HepG2 (cell line): ENCODE data around the gene NABP2. TPM values are rescaled to one million over a fixed set of nuclear protein-coding genes. Genes with fewer than 3 reads are reported as not detected.
A peak's percentile ranks its signal among the peaks of the same experiment; 100 is the strongest.

ENCODE experiments used
- ARID5B ChIP-seq: IDR thresholded peaks from 2 replicates; pipeline ENCODE4 v1.4.0; 2020; ENCODE audit warnings: mild to moderate bottlenecking, missing genetic modification reagents
- CBX1 ChIP-seq: IDR thresholded peaks from one replicate; pipeline ENCODE4 v1.6.1; 2016; ENCODE audit warnings: antibody characterized with exemption, low read depth
- CEBPG ChIP-seq: IDR thresholded peaks from 2 replicates; pipeline ENCODE4 v1.6.1; 2016
- GMEB2 ChIP-seq: IDR thresholded peaks from 2 replicates; pipeline ENCODE4 v1.6.1; 2016; ENCODE audit warnings: missing biosample characterization, missing genetic modification reagents, low read depth
- GTF3A ChIP-seq: sonication (generic); formaldehyde crosslinking; conservative IDR thresholded peaks from 2 replicates; pipeline ENCODE4 v1.4.0; 2020; ENCODE audit warnings: mild to moderate bottlenecking, missing genetic modification reagents
- KAT2B ChIP-seq: fragments of 150-350 bp; IDR thresholded peaks from 2 replicates; pipeline ENCODE4 v1.6.1; 2014; ENCODE audit warnings: low read depth, low read length, borderline replicate concordance
- MAFG ChIP-seq: sonication (generic); formaldehyde crosslinking; IDR thresholded peaks from 2 replicates; pipeline ENCODE4 v1.5.1; 2020; ENCODE audit warnings: mild to moderate bottlenecking, missing genetic modification reagents
- RBM22 ChIP-seq: fragments of 200-400 bp; formaldehyde crosslinking; optimal IDR thresholded peaks from 2 replicates; pipeline ENCODE3; 2017; ENCODE audit warnings: mild to moderate bottlenecking, low read length, moderate library complexity
- RFX5 ChIP-seq: IDR thresholded peaks from 2 replicates; pipeline ENCODE4 v1.6.1; 2011; ENCODE audit warnings: low read depth, low read length, improper control_type of control experiment
- TBL1XR1 ChIP-seq: fragments of 150-350 bp; IDR thresholded peaks from 2 replicates; pipeline ENCODE4 v1.6.1; 2014; ENCODE audit warnings: borderline replicate concordance, low read length; ENCODE audit not compliant: partially characterized antibody
- TERF1 ChIP-seq: sonication (generic); formaldehyde crosslinking; IDR thresholded peaks from 2 replicates; pipeline ENCODE4 v1.8.0; 2022; ENCODE audit warnings: mild to moderate bottlenecking, missing genetic modification reagents, moderate library complexity
- TFAP4 ChIP-seq: sonication (generic); IDR thresholded peaks from 2 replicates; pipeline ENCODE4 v1.6.1; 2016; ENCODE audit warnings: low read depth, borderline replicate concordance
- ZFP1 ChIP-seq: IDR thresholded peaks from 2 replicates; pipeline ENCODE4 v1.6.1; 2016
- ZNF12 ChIP-seq: sonication (generic); formaldehyde crosslinking; IDR thresholded peaks from 2 replicates; pipeline ENCODE4 v1.5.0; 2020; ENCODE audit warnings: missing genetic modification reagents
- ZNF510 ChIP-seq: sonication (generic); formaldehyde crosslinking; IDR thresholded peaks from 2 replicates; pipeline ENCODE4 v1.4.0; 2020; ENCODE audit warnings: low read depth, mild to moderate bottlenecking, missing genetic modification reagents
- ZNF512B ChIP-seq: sonication (generic); formaldehyde crosslinking; IDR thresholded peaks from 2 replicates; pipeline ENCODE4 v1.5.1; 2020; ENCODE audit warnings: missing genetic modification reagents, mild to moderate bottlenecking, borderline replicate concordance
- ZNF607 ChIP-seq: sonication (generic); formaldehyde crosslinking; IDR thresholded peaks from 2 replicates; pipeline ENCODE4 v1.5.1; 2020; ENCODE audit warnings: missing genetic modification reagents, mild to moderate bottlenecking, borderline replicate concordance
- ZNF713 ChIP-seq: sonication (generic); formaldehyde crosslinking; IDR thresholded peaks from 2 replicates; pipeline ENCODE4 v1.4.0; 2020; ENCODE audit warnings: mild to moderate bottlenecking, missing genetic modification reagents
- ZNF747 ChIP-seq: sonication (generic); formaldehyde crosslinking; IDR thresholded peaks from 2 replicates; pipeline ENCODE4 v1.8.1; 2023; ENCODE audit warnings: missing genetic modification reagents, mild to moderate bottlenecking, borderline replicate concordance
- ZSCAN29 ChIP-seq: sonication (generic); formaldehyde crosslinking; conservative IDR thresholded peaks from 2 replicates; pipeline ENCODE4 v1.4.0; 2020; ENCODE audit warnings: mild to moderate bottlenecking, missing genetic modification reagents
- polyA plus RNA-seq, 8 experiments: library from polyadenylated mRNA; depleted of rRNA in 3 of 8; stranded (reverse) in 7 of 8; unstranded in 1 of 8; fragments of >200 nt; fragmentation: Illumina TruSeq in 4 of 8; extraction: Trizol in 4 of 8; gene quantifications; 2 replicates each; pipeline versions ENCODE4 v1.2.1 to v1.2.3, GENCODE V29; 2011 to 2016; ENCODE audit warnings: low read depth in 4 of 8, missing spikeins in 1 of 8, mixed read lengths in 1 of 8; ENCODE audit not compliant: insufficient read depth in 1 of 8
- total RNA-seq, 5 experiments: library from RNA; depleted of rRNA; stranded (reverse); fragments of >200 nt; fragmentation: Illumina TruSeq; extraction: Trizol; gene quantifications; 2 replicates each; pipeline ENCODE4 v1.2.3, GENCODE V29; 2016; ENCODE audit warnings: low read depth in 1 of 5

The NABP2 gene
- total and polyA plus RNA-seq, 2 of the 13 experiments (the other 11 are each of a cell fraction or from before 2014, with no cell fraction given), result 33.2 to 35.5 TPM

- TF ChIP-seq TERF1 (CRISPR knock-in tag), result no peak
- TF ChIP-seq TFAP4, result no peak
- no peak for TF ChIP-seq CEBPG (CRISPR knock-in tag)
- TF ChIP-seq KAT2B, result no peak
- TF ChIP-seq RBM22, result no peak
- no peak for TF ChIP-seq ZFP1
- no peak; the same call in 1 of the 2 replicates for TF ChIP-seq ZNF510 (CRISPR knock-in tag)
- TF ChIP-seq ZNF12 (CRISPR knock-in tag), result no peak
- peak; percentile 43; the same call in 1 of the 2 replicates for TF ChIP-seq ARID5B (CRISPR knock-in tag)
- TF ChIP-seq GMEB2, result peak; percentile 66; the same call in 1 of the 2 replicates
- TF ChIP-seq GTF3A (CRISPR knock-in tag), result no peak
- TF ChIP-seq ZNF713 (CRISPR knock-in tag), result no peak
- 0 out of 2 replicates have a peak, but pooled peaks have one; percentile 42 for TF ChIP-seq ZNF512B (CRISPR knock-in tag)
- no peak for TF ChIP-seq MAFG (CRISPR knock-in tag)
- TF ChIP-seq CBX1, result peak; percentile 77
- 0 out of 2 replicates have a peak, but pooled peaks have one; percentile 28 for TF ChIP-seq ZNF747 (CRISPR knock-in tag)
- TF ChIP-seq RFX5, result peak; percentile 82
- TF ChIP-seq TBL1XR1, result no peak
- 0 out of 2 replicates have a peak, but pooled peaks have one; percentile 55 for TF ChIP-seq ZNF607
- TF ChIP-seq ZSCAN29 (CRISPR knock-in tag), result no peak; the same call in 1 of the 2 replicates
Measured at GRCh38 chr12:56224102-56224701, at the start of gene NABP2 (continued).
